ENCODE data around the gene ZNF516.

DNA sequence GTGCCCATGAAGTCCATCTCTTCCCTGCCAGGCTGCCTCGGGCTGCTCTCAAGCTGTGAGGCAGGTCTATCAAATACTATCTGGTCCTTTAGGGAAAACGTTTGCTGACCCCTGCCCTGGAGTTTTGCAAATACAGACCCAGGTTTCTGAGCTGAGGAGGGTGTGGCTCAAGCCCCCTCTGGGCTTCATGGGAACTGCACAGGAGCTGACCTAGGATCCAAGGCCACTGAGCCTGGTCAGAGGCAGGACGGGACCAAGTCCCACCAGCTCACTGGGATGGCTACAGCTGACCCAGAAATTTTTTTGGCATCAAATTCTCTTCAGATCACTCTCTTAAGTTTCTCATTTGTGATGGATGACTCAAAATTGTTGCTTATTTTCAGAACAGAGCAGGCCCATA lies 14.1 kb downstream of the ZNF516 start:
- TF ChIP-seq CHD2 (IDR thresholded peaks at IDR 0.05; ENCODE audit: low read length, partially characterized antibody) (no peak), RNF2 (IDR thresholded peaks at IDR 0.05; ENCODE audit: borderline replicate concordance, low read depth) (no peak), POLR2A (IDR thresholded peaks at IDR 0.05; ENCODE audit: low read length) (no peak), EP300 (IDR thresholded peaks at IDR 0.05) (no peak), JUN (IDR thresholded peaks at IDR 0.05) (no peak), MYC (IDR thresholded peaks at IDR 0.05; ENCODE audit: borderline replicate concordance, low read length) (no peak), RCOR1 (IDR thresholded peaks at IDR 0.05; ENCODE audit: low read depth, low read length) (no peak)
- TF ChIP-seq, protein P1, sequence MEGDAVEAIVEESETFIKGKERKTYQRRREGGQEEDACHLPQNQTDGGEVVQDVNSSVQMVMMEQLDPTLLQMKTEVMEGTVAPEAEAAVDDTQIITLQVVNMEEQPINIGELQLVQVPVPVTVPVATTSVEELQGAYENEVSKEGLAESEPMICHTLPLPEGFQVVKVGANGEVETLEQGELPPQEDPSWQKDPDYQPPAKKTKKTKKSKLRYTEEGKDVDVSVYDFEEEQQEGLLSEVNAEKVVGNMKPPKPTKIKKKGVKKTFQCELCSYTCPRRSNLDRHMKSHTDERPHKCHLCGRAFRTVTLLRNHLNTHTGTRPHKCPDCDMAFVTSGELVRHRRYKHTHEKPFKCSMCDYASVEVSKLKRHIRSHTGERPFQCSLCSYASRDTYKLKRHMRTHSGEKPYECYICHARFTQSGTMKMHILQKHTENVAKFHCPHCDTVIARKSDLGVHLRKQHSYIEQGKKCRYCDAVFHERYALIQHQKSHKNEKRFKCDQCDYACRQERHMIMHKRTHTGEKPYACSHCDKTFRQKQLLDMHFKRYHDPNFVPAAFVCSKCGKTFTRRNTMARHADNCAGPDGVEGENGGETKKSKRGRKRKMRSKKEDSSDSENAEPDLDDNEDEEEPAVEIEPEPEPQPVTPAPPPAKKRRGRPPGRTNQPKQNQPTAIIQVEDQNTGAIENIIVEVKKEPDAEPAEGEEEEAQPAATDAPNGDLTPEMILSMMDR (IDR thresholded peaks at IDR 0.05) = no peak

Data from A549 (cell line).